T-helper 1 cell (primary cell): ENCODE results near the gene TGFBR3.

ENCODE experiments used
- DNase-seq, 5 donors: peaks; one replicate each; pipeline ENCODE4 v3.0.0-alpha.2; 2012 to 2020

The TGFBR3 gene

GRCh38 chr1:91730801-91731732, 154.9 kb downstream of the TGFBR3 start:
- peak in 1 of 5 donors; percentile 84 for DNase-seq

GRCh38 chr1:91729621-91730358, 156.2 kb downstream of the TGFBR3 start:
- peak in 1 of 5 donors; percentile 64 for DNase-seq

DNA sequence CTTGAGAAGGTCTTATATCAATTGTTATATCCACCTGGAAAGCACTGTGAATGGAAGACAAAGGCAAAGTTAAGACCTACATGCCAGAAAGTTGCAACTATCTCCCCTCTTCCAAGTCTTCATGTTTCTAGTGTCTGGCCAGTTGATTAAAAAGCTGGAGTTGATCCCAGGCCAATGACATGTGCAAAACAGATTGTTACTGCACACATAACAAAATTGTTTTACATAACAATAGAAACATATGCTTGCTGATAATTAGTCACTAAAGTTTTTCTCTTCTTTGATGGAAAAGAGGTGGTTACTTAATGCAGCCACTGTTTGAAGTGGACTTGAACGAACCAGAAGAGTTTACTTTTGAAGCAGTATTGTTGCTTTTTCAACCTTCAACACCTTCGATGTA, 158.2 kb downstream of the TGFBR3 start:
- DNase-seq: no peak

- DNase-seq: no peak
These were observed 159.8 kb downstream of the TGFBR3 start for GRCh38 chr1:91725989-91726721.

GRCh38 chr1:91725618-91725988, 160.3 kb downstream of the TGFBR3 start:
- no peak for DNase-seq

GRCh38 chr1:91724644-91725043, 161.3 kb downstream of the TGFBR3 start:
- DNase-seq: no peak

- no peak for DNase-seq
These were observed 161.7 kb downstream of the TGFBR3 start for GRCh38 chr1:91724231-91724630.

DNA sequence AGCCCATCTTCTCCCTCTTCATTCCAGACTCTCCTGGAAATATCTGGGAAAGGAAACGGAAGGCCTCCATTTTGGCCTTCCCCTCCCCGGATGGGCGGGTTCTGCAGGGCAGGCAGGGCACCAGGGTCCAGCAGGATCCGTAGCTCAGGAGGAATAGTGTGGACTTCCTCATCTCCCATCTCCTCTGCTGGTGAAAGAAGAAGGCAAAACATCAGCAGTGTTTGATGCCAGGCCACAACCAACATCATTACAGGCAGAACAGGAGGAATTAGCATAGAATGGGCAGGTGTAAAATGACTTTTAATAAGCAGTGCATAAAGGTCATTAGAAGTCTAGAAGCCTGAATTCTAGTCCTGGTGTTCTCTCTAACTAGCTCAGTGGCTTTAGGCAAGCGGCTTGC, 165.9 kb downstream of the TGFBR3 start:
- no peak for DNase-seq

GRCh38 chr1:91718877-91719276, 167.1 kb downstream of the TGFBR3 start:
- DNase-seq: no peak

- no peak for DNase-seq
These were observed 167.6 kb downstream of the TGFBR3 start for GRCh38 chr1:91718368-91718767.

DNA sequence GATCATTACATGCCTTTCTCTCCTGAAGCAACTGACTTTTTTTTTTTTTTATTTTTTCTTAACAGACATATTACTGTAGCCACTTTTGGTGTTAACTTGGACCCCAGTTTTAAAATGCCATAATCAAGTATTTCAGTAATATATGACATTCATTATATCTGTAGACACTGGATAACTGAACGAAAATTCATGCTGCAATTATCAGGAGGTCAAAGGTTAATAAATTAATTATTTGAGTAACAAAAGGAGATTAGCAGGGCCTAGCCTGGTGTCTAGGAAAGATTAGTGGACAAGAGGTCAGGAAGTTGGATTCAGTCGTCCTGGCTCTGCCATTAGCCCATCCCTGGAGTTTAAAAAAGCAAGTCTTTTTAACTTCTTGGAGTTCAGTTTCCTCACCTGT, 168.1 kb downstream of the TGFBR3 start:
- DNase-seq: no peak

DNA sequence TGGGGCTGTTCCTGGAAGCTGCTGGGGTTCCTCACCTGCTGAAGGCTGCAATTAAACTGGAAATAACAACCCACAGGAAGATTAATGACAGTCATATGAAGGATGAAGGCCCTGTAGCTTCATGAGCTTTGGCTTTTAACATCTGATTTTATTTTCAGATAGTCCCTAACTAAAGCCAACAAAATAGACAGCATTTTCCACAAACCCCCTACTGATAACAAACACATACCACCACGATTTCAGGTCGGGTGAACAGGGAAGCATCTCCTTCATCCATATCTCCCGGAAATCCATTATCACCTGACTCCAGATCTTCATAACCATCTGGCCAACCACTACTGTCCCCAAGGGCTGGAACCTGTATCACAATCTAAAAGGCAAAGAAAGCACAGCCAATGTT, 169.6 kb downstream of the TGFBR3 start:
- no peak for DNase-seq

- DNase-seq: no peak
These were observed 170.4 kb downstream of the TGFBR3 start for GRCh38 chr1:91715416-91716000.

- DNase-seq: no peak
These were observed 171.0 kb downstream of the TGFBR3 start for GRCh38 chr1:91714867-91715381.

DNA sequence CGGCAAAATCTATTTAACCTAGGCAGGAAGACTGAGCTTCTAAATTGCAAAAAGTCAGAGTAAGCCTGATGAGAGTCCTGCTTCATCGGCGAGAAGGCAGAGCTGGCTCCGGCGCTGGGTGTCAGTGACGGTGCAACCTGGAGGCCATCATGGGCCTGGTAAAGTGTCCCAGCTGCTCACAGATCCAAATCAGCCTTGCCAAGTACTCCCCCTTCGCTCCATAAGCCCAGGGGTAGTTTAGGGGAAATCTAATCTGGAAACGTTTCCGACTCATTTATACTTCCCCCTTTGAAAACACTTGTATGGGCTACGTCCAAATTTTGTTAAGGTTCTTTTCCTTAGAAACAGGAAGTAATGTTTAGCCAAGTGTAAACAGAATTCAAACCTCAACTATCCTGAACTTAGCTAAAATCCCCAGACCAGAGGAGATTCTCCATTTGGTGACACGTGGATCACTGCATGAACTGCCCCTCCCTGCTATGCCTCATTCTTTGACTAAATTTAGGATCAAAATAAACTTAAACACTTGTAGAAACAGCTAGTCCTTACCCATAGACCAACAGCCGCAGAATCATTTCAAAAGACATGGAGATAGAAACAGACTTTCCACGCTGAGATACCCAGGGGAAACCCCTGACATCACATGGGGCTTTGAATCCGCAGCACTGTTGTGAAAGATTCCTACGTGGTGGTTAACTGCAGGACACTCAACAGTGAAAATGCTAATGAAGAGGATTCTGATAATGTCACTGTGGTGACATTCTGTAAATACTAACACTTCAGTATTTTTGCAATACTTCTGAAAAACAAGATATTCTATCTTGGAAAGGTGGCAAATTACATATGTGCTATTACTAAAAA, 172.7 kb downstream of the TGFBR3 start:
- peak in 2 of 5 donors; percentile 14 to 88 for DNase-seq

DNA sequence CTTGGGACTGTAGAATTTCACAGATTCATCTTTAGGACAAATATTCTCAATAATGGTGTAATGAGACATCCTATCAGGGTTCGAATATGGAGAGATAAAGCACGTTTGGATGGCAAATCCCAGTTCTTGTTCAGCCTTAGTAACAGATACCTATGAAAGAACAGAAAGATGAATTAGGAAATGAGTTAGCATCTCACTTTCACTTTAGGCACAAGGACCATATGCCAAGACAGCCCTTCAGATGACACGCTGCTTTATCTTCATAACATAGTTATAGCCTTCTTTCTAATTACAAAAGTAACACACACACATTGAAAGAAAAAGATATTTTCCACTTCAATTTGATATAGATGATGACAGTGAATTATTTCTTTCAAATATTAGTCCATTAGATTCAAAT, 173.6 kb downstream of the TGFBR3 start:
- peak in 1 of 5 donors; percentile 53 for DNase-seq

DNA sequence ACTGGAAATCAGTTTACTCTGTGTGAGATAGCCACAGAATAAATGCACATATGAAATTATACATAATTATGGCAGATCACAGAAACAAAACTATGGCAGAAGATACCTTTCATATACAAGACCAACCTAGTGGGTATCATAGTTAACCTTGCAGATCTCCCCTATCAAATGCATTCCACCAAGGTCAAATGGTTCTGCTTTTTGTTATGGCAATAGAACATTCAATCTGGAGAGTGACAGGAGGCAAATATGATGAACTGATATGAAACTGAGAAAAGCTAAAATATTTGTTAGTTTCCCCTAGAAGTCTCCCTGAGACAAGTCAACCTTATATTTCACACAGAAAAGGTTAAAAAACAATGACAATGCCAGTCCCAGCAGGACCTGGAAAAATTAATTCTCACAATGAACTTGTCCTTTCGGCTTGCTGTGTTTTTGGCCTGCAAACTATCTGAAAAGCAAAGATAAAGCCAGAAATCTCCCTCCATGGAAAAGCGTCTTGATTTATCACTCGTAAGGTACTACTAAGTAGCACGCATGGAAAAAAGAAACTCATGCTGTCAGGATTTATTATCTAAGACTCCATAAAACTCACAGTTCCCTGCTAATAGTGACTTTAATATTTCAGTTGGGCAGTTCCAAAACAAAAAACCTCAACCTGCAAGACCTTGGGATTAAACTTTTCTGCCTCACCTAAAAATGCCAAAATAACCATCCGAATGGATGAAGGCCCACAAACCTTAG, 174.3 kb downstream of the TGFBR3 start:
- DNase-seq: no peak

GRCh38 chr1:91710261-91710660, 175.7 kb downstream of the TGFBR3 start:
- no peak for DNase-seq

- no peak for DNase-seq
These were observed 177.3 kb downstream of the TGFBR3 start for GRCh38 chr1:91708691-91709090.

DNA sequence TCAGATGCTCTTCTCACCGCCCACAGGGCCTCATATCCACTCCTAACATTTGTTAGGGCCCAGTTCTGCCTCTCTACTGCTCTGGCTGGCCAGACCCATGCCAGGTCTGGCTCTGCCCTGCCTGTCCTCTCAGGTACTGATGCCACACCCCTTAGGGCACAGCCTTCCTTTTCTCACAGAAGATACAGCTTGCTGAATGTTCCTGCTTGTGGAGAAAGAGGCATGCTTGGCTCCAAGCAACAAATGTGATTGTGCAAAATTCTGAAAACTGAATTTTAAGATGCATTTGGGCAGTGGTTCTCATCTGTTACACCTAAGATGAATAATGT, 178.1 kb downstream of the TGFBR3 start:
- DNase-seq: no peak
